Measurements from ENCODE around the gene UBE3C.

Gene UBE3C

GRCh38 chr7:157189405-157189804 is 50.7 kb downstream of the UBE3C start:
- CTCF ChIA-PET, result no interaction called here
- DNase-seq (ENCODE audit: extremely low spot score), result no peak
- POLR2A ChIA-PET, result no interaction called here
- no peak for TF ChIP-seq LEF1 (IDR thresholded peaks at IDR 0.05; ENCODE audit: borderline replicate concordance)
- no peak for TF ChIP-seq TARDBP (IDR thresholded peaks at IDR 0.05)
- TF ChIP-seq NFRKB (IDR thresholded peaks at IDR 0.05), result no peak
- no peak for TF ChIP-seq SUZ12 (IDR thresholded peaks at IDR 0.05)
- no peak for TF ChIP-seq BHLHE40 (IDR thresholded peaks at IDR 0.05; ENCODE audit: borderline replicate concordance)
- no peak for TF ChIP-seq HDGF (IDR thresholded peaks at IDR 0.05; ENCODE audit: borderline replicate concordance)
- no peak for TF ChIP-seq ARNT (IDR thresholded peaks at IDR 0.05)
- TF ChIP-seq ZNF384 (IDR thresholded peaks at IDR 0.05), result no peak
- no peak for TF ChIP-seq SP1 (IDR thresholded peaks at IDR 0.05)
- TF ChIP-seq FOXK2 (IDR thresholded peaks at IDR 0.05), result no peak
- TF ChIP-seq L3MBTL2 (conservative IDR thresholded peaks at IDR 0.05), result no peak
- no peak for TF ChIP-seq FOXA1 (IDR thresholded peaks at IDR 0.05)
- TF ChIP-seq CTBP1 (IDR thresholded peaks at IDR 0.05; ENCODE audit: borderline replicate concordance), result no peak

- TF ChIP-seq BHLHE40 (IDR thresholded peaks at IDR 0.05; ENCODE audit: borderline replicate concordance) (no peak), CTBP1 (IDR thresholded peaks at IDR 0.05; ENCODE audit: borderline replicate concordance) (no peak), LEF1 (IDR thresholded peaks at IDR 0.05; ENCODE audit: borderline replicate concordance) (no peak), ELF4 (IDR thresholded peaks at IDR 0.05) (no peak), HDGF (IDR thresholded peaks at IDR 0.05; ENCODE audit: borderline replicate concordance) (no peak), SP1 (IDR thresholded peaks at IDR 0.05) (no peak), SUZ12 (IDR thresholded peaks at IDR 0.05) (no peak), TARDBP (IDR thresholded peaks at IDR 0.05) (no peak), FOXA1 (IDR thresholded peaks at IDR 0.05) (no peak), FOXM1 (IDR thresholded peaks at IDR 0.05; ENCODE audit: borderline replicate concordance) (no peak), ZNF384 (IDR thresholded peaks at IDR 0.05) (no peak), FOXK2 (IDR thresholded peaks at IDR 0.05) (no peak), PKNOX1 (IDR thresholded peaks at IDR 0.05) (no peak), L3MBTL2 (conservative IDR thresholded peaks at IDR 0.05) (no peak), NFRKB (IDR thresholded peaks at IDR 0.05) (no peak), ARNT (IDR thresholded peaks at IDR 0.05) (no peak)
- DNase-seq (ENCODE audit: extremely low spot score), result no peak
- ChIA-PET POLR2A (no interaction called here), CTCF (interaction anchor here (1.1 kb wide), 1 partner anchor 223 kb away, joined by 4 read pairs; no protein-coding TSS in a partner anchor)
Observed at GRCh38 chr7:157192861-157193260, 54.1 kb downstream of the UBE3C start.

- TF ChIP-seq SP1 (IDR thresholded peaks at IDR 0.05) (no peak), FOXM1 (IDR thresholded peaks at IDR 0.05; ENCODE audit: borderline replicate concordance) (no peak), TARDBP (IDR thresholded peaks at IDR 0.05) (no peak), FOXK2 (IDR thresholded peaks at IDR 0.05) (no peak), SUZ12 (IDR thresholded peaks at IDR 0.05) (no peak), NFRKB (IDR thresholded peaks at IDR 0.05) (no peak), FOXA1 (IDR thresholded peaks at IDR 0.05) (no peak), BHLHE40 (IDR thresholded peaks at IDR 0.05; ENCODE audit: borderline replicate concordance) (no peak), ELF4 (IDR thresholded peaks at IDR 0.05) (no peak), HDGF (IDR thresholded peaks at IDR 0.05; ENCODE audit: borderline replicate concordance) (no peak), PKNOX1 (IDR thresholded peaks at IDR 0.05) (no peak), L3MBTL2 (conservative IDR thresholded peaks at IDR 0.05) (no peak), LEF1 (IDR thresholded peaks at IDR 0.05; ENCODE audit: borderline replicate concordance) (no peak), ZNF384 (IDR thresholded peaks at IDR 0.05) (no peak)
- POLR2A ChIA-PET, result no interaction called here
- CTCF ChIA-PET, result no interaction called here
- no peak for DNase-seq (ENCODE audit: extremely low spot score)
Observed at GRCh38 chr7:157193274-157193673, 54.5 kb downstream of the UBE3C start.

GRCh38 chr7:157194948-157195347 is 56.2 kb downstream of the UBE3C start:
- DNase-seq (ENCODE audit: extremely low spot score), result no peak
- POLR2A ChIA-PET, result no interaction called here
- CTCF ChIA-PET, result no interaction called here
- TF ChIP-seq FOXK2 (IDR thresholded peaks at IDR 0.05) (no peak), NFRKB (IDR thresholded peaks at IDR 0.05) (no peak), BHLHE40 (IDR thresholded peaks at IDR 0.05; ENCODE audit: borderline replicate concordance) (no peak), LEF1 (IDR thresholded peaks at IDR 0.05; ENCODE audit: borderline replicate concordance) (no peak), ELF4 (IDR thresholded peaks at IDR 0.05) (no peak), CTBP1 (IDR thresholded peaks at IDR 0.05; ENCODE audit: borderline replicate concordance) (no peak), L3MBTL2 (conservative IDR thresholded peaks at IDR 0.05) (no peak)

GRCh38 chr7:157195868-157196267 is 57.1 kb downstream of the UBE3C start:
- DNase-seq (ENCODE audit: extremely low spot score), result no peak
- POLR2A ChIA-PET, result no interaction called here
- no peak for TF ChIP-seq ARNT (IDR thresholded peaks at IDR 0.05)
- no peak for TF ChIP-seq FOXA1 (IDR thresholded peaks at IDR 0.05)
- TF ChIP-seq ZNF384 (IDR thresholded peaks at IDR 0.05), result no peak
- TF ChIP-seq HDGF (IDR thresholded peaks at IDR 0.05; ENCODE audit: borderline replicate concordance), result no peak
- TF ChIP-seq CTBP1 (IDR thresholded peaks at IDR 0.05; ENCODE audit: borderline replicate concordance), result no peak
- no peak for TF ChIP-seq LEF1 (IDR thresholded peaks at IDR 0.05; ENCODE audit: borderline replicate concordance)
- TF ChIP-seq SP1 (IDR thresholded peaks at IDR 0.05), result no peak
- TF ChIP-seq ELF4 (IDR thresholded peaks at IDR 0.05), result no peak
- no peak for TF ChIP-seq NFRKB (IDR thresholded peaks at IDR 0.05)
- CTCF ChIA-PET, result no interaction called here

GRCh38 chr7:157204134-157204533 is 65.4 kb downstream of the UBE3C start:
- POLR2A ChIA-PET, result no interaction called here
- TF ChIP-seq TARDBP (IDR thresholded peaks at IDR 0.05) (no peak), PKNOX1 (IDR thresholded peaks at IDR 0.05) (no peak), LEF1 (IDR thresholded peaks at IDR 0.05; ENCODE audit: borderline replicate concordance) (no peak), CTBP1 (IDR thresholded peaks at IDR 0.05; ENCODE audit: borderline replicate concordance) (no peak), ELF4 (IDR thresholded peaks at IDR 0.05) (no peak), FOXA1 (IDR thresholded peaks at IDR 0.05) (no peak), SP1 (IDR thresholded peaks at IDR 0.05) (no peak), HDGF (IDR thresholded peaks at IDR 0.05; ENCODE audit: borderline replicate concordance) (no peak), ZNF384 (IDR thresholded peaks at IDR 0.05) (no peak)
- no peak for DNase-seq (ENCODE audit: extremely low spot score)
- CTCF ChIA-PET, result no interaction called here

All from HEK293T (cell line).